A673 (cell line): ENCODE data around the gene ESPL1.

Experiments
- EZH2 ChIP-seq: fragments of 200-600 bp; sonication (generic); IDR thresholded peaks from 2 replicates; pipeline ENCODE4 v1.6.1; 2017; ENCODE audit warnings: borderline replicate concordance, low read depth, mild to moderate bottlenecking, mixed read lengths, antibody characterized with exemption, low read length; ENCODE audit not compliant: poor library complexity, severe bottlenecking
- TF ChIP-seq, protein P1 (sequence below): fragments of 300-800, 200-600 bp; sonication (generic); conservative IDR thresholded peaks from 2 replicates; pipeline ENCODE4 v1.5.1; 2017; ENCODE audit warnings: low read depth, mild to moderate bottlenecking, antibody characterized with exemption, low read length, moderate library complexity, mixed read lengths

DNA sequence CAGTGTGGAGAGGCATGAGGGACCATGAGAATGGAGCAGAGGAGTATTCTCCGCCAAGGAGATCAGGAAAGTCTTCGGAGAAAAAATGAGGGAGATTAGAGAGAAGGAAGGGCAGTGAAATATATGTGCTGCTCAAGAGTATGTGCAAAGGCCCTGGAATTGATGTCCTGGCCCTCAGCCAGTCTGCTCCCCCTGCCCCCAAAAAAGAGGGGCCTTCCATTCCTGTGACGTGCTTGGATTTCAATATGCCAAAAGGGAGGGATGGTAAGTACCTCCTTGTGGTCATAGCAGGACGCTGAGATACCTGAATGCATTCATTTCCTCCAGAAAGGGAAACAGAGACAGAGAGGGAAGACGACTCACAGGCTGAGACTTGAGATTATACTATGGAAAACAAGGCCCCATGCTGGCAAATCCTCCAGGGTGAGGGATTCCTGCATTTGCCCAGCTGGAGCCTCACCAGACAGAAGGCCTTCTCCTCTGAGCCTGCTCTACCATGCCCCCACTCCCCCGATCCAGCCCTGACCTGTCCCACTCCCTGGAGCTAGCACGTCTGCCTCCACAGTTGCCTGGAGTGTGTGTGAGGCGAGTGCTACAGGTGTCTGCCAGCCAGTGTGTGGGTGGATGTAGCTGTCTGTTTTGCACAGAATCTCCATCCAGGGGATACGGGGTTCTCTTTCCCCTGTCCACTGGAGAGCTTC lies 32.2 kb upstream of the ESPL1 start:
- TF ChIP-seq, protein P1, sequence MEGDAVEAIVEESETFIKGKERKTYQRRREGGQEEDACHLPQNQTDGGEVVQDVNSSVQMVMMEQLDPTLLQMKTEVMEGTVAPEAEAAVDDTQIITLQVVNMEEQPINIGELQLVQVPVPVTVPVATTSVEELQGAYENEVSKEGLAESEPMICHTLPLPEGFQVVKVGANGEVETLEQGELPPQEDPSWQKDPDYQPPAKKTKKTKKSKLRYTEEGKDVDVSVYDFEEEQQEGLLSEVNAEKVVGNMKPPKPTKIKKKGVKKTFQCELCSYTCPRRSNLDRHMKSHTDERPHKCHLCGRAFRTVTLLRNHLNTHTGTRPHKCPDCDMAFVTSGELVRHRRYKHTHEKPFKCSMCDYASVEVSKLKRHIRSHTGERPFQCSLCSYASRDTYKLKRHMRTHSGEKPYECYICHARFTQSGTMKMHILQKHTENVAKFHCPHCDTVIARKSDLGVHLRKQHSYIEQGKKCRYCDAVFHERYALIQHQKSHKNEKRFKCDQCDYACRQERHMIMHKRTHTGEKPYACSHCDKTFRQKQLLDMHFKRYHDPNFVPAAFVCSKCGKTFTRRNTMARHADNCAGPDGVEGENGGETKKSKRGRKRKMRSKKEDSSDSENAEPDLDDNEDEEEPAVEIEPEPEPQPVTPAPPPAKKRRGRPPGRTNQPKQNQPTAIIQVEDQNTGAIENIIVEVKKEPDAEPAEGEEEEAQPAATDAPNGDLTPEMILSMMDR: no peak
- no peak for TF ChIP-seq EZH2
